Dendritic cell treated with granulocyte-macrophage colony-stimulating factor and Interleukin-4, amounts not matched to agents 40 ng/mL and 50 ng/mL, for 4 days (primary cell): ENCODE results near the gene FNDC11.
"Not testable (repeated sequence)": the region's sequence is repeated elsewhere in the genome, so short reads cannot be mapped to it uniquely, and the experiment has no call there.

Source experiments
- H3K27ac Mint-ChIP-seq: one replicate; pipeline ENCODE4 v1.8.0; 2022; ENCODE audit warnings: mild to moderate bottlenecking, mixed read lengths
- H3K27me3 Mint-ChIP-seq: one replicate; pipeline ENCODE4 v1.8.0; 2022; ENCODE audit warnings: mild to moderate bottlenecking, mixed read lengths
- H3K36me3 Mint-ChIP-seq: one replicate; pipeline ENCODE4 v1.8.0; 2022; ENCODE audit warnings: low read depth, mixed read lengths
- H3K4me1 Mint-ChIP-seq: one replicate; pipeline ENCODE4 v1.8.0; 2022; ENCODE audit warnings: low read depth, mixed read lengths
- H3K4me3 Mint-ChIP-seq: one replicate; pipeline ENCODE4 v1.8.0; 2022; ENCODE audit warnings: mild to moderate bottlenecking, moderate library complexity, mixed read lengths
- H3K9me3 Mint-ChIP-seq: one replicate; pipeline ENCODE4 v1.8.0; 2022; ENCODE audit warnings: mixed read lengths
- intact Hi-C: fragments of 100-400 bp; cut with micrococcal nuclease; formaldehyde crosslinking; loops from one replicate; pipeline ENCODE4 v1.15.0; 2022

The FNDC11 gene

GRCh38 chr20:63553933-63554290, at the start of gene FNDC11:
TSS of gene FNDC11 (plus strand) at chr20:63554159. CDS start at chr20:63555664, 1,505 bp downstream.
- Mint-ChIP-seq H3K27me3 (peaks cover 89% of the 10 kb centered on the region), H3K4me3 (peak within 1 kb of the TSS; percentile 75), H3K36me3 (peaks cover 12% of the 10 kb centered on the region), H3K27ac (peak within 1 kb of the TSS; percentile 61), H3K9me3 (no peaks in the 10 kb centered on the region), H3K4me1 (peaks cover 12% of the 10 kb centered on the region)
- intact Hi-C loops = no loop called here

- no peaks in the 10 kb centered on the region for H3K36me3 Mint-ChIP-seq
- H3K27me3 Mint-ChIP-seq = peaks cover 69% of the 10 kb centered on the region
- H3K9me3 Mint-ChIP-seq = peaks cover 10% of the 10 kb centered on the region
- H3K4me1 Mint-ChIP-seq = peaks cover 6% of the 10 kb centered on the region
- no peak overlapping the region for H3K4me3 Mint-ChIP-seq
- intact Hi-C loops = no loop called here
- no peak overlapping the region for H3K27ac Mint-ChIP-seq
Observed at GRCh38 chr20:63504642-63505041, 49.3 kb upstream of the FNDC11 start.

DNA sequence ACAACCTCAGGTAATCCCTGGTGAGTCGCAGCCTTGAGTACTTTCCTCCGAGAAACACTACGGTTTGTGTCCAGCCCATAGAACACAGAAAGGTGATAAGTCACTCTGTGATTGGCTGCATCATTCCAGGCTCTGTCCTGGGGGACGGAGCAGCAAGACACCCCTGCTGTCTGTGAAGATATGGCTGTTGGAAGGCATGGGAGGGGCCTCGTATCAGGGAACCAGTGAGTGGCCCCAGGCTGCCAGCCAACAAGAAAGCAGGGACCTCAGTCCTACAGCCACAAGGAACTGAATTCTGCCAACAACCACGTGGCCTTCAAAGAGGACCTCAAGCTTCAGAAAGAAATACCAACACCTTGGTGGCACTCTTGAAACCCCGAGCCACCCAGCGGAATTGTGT, 48.7 kb upstream of the FNDC11 start:
- no peaks in the 10 kb centered on the region for H3K36me3 Mint-ChIP-seq
- intact Hi-C loops = no loop called here
- H3K27me3 Mint-ChIP-seq = peaks cover 69% of the 10 kb centered on the region
- no peak overlapping the region for H3K27ac Mint-ChIP-seq
- peaks cover 10% of the 10 kb centered on the region for H3K9me3 Mint-ChIP-seq
- H3K4me1 Mint-ChIP-seq = peaks cover 6% of the 10 kb centered on the region
- no peak overlapping the region for H3K4me3 Mint-ChIP-seq

DNA sequence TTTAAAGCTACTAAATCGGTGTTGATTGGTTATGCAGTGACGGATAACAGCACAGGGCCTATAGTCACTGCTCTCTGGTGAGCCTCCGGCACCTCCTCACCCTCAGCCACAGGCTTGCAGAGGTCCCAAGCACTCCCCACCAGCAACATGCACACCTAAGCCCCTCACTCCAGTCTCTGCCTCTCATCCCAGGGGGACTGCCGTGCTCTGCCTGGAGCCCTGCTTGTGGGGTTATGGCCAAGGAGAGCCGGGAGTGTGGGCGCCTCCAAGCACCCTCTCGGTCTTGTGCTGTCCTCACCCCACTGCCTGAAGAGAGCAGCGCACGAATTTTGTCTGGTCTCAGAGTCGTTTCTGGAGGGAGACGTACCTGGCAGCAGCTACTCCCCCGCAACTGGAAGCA, 48.2 kb upstream of the FNDC11 start:
- Mint-ChIP-seq H3K4me1 (peaks cover 6% of the 10 kb centered on the region), H3K9me3 (peaks cover 10% of the 10 kb centered on the region), H3K27me3 (peaks cover 68% of the 10 kb centered on the region), H3K4me3 (no peak overlapping the region), H3K36me3 (no peaks in the 10 kb centered on the region), H3K27ac (no peak overlapping the region)
- intact Hi-C loops = no loop called here

GRCh38 chr20:63507083-63507743, 46.7 kb upstream of the FNDC11 start:
- H3K27ac Mint-ChIP-seq = no peak overlapping the region
- peaks cover 10% of the 10 kb centered on the region for H3K9me3 Mint-ChIP-seq
- H3K4me1 Mint-ChIP-seq = peaks cover 6% of the 10 kb centered on the region
- H3K4me3 Mint-ChIP-seq = no peak overlapping the region
- peaks cover 69% of the 10 kb centered on the region for H3K27me3 Mint-ChIP-seq
- intact Hi-C loops = no loop called here
- H3K36me3 Mint-ChIP-seq = no peaks in the 10 kb centered on the region

DNA sequence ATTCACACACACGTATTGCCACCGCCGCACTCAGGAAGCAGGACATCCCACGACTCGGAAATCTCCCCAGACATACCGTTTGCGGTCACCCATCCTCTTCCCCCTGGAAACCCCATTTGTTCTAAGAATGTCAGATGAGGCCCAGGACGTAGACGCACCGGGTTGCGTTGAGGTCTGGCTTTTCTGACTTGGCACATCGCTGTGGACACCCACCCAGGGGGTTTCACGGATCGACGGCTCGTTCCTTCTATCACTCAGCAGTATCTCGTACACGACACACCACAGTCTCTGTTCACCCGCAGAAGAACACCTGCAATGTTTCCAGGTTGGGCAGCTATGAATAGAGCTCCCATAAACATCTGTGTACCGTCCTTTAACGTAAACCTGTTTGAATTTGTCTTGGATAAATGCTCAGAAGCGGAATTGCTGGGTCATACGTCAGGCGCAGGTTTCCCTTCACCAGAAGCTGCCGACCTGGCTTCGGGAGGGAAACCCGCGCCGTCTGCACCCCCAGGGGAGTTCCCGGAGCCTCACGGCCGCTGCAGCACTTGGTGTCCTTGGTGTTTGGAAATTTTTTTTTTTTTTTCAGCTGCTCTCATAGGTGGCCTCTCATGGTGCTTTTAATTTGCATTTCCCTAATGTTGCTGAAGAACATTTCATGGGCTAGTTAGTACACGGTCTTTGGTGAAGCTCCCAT, 45.7 kb upstream of the FNDC11 start:
- no peak overlapping the region for H3K27ac Mint-ChIP-seq
- H3K4me3 Mint-ChIP-seq = no peak overlapping the region
- peaks cover 6% of the 10 kb centered on the region for H3K4me1 Mint-ChIP-seq
- H3K36me3 Mint-ChIP-seq = no peaks in the 10 kb centered on the region
- H3K27me3 Mint-ChIP-seq = peaks cover 68% of the 10 kb centered on the region
- intact Hi-C loops = no loop called here
- H3K9me3 Mint-ChIP-seq = peaks cover 10% of the 10 kb centered on the region

DNA sequence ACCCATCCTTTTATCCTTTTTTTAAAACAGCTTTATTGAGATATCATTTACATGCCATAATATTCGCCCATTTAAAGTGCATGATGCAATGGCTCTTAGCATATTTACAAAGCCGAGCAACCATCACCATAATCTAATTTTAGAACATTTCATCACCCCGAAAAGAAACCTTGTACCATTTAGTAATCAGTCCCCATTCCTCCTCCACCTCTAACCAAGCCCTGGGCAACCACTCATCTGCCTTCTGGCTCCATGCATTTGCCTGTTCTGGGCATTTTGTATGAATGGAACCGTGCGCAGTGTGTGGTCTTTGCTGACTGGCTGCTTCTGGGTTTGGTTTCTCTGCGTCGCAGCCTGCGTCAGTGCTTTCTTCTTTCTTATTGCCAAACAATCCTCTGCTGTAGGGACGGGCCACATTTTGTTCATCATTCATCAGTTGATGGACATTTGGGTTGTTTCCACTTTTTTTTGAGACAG, 44.8 kb upstream of the FNDC11 start:
- Mint-ChIP-seq H3K4me3 (no peak overlapping the region), H3K9me3 (peaks cover 12% of the 10 kb centered on the region), H3K4me1 (peaks cover 6% of the 10 kb centered on the region), H3K27me3 (peaks cover 63% of the 10 kb centered on the region), H3K36me3 (no peaks in the 10 kb centered on the region), H3K27ac (no peak overlapping the region)
- intact Hi-C loops = no loop called here

DNA sequence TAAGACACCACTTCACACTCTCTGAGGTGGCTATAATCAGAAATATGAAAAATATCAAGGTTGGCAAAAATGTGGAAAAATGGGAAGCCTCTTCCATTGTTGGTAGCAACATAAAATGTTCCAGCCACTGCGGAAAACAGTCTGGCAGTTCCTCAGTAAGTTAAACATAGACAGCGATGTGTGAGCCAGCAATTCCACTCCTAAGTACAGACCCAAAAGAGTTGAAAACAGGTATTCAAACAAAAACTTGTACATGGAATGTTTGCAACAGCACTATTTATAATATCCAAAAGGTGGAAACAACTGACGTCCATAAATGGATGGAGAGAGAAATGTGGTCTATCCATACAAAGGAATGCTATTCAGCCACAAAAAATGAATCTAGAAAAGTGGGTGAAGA, 40.8 kb upstream of the FNDC11 start:
- Mint-ChIP-seq H3K36me3 (no peaks in the 10 kb centered on the region), H3K27ac (no peak overlapping the region), H3K27me3 (peaks cover 65% of the 10 kb centered on the region), H3K9me3 (peaks cover 14% of the 10 kb centered on the region), H3K4me1 (peaks cover 6% of the 10 kb centered on the region), H3K4me3 (no peak overlapping the region)
- intact Hi-C loops = no loop called here

GRCh38 chr20:63514520-63514919, 39.4 kb upstream of the FNDC11 start:
- H3K9me3 Mint-ChIP-seq = peaks cover 14% of the 10 kb centered on the region
- H3K4me1 Mint-ChIP-seq, H3K4me3 Mint-ChIP-seq, H3K27ac Mint-ChIP-seq, intact Hi-C loops, H3K36me3 Mint-ChIP-seq: not testable (repeated sequence)
- peaks cover 69% of the 10 kb centered on the region for H3K27me3 Mint-ChIP-seq

GRCh38 chr20:63517376-63518309, 36.3 kb upstream of the FNDC11 start:
- Mint-ChIP-seq H3K4me3 (no peak overlapping the region), H3K9me3 (peaks cover 18% of the 10 kb centered on the region), H3K4me1 (peaks cover 24% of the 10 kb centered on the region), H3K27ac (no peak overlapping the region), H3K27me3 (peaks cover 53% of the 10 kb centered on the region), H3K36me3 (peaks cover 18% of the 10 kb centered on the region)
- intact Hi-C loops = no loop called here

DNA sequence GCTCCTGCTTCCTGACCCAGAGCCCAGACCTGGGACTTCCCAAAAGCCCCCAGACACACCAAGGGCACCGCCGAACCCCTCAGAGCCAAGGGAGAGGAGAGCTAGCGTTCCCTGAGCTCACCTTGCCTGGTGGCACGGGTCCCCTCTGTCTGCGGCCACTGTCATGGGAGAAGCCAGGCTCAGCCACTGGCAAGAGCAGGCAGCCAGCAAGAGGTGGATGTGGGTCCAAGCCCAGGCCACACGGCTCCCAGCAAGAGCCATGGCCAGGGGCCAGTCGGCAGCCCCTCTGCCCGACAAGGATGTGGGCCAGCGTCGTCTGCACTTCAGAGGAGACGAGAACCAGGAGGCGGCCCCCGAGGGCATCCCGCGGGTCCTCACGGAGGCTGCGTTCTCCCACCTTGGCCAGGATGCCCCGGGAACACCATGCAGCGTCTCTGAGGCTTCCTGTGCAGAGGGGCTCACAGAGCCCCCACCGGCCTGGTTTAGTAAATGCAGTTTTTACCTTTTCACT, 35.6 kb upstream of the FNDC11 start:
- intact Hi-C loops = no loop called here
- H3K4me3 Mint-ChIP-seq = no peak overlapping the region
- H3K27ac Mint-ChIP-seq = no peak overlapping the region

GRCh38 chr20:63518946-63519667, 34.9 kb upstream of the FNDC11 start:
- Mint-ChIP-seq H3K4me1 (peaks cover 32% of the 10 kb centered on the region), H3K36me3 (peaks cover 33% of the 10 kb centered on the region), H3K27ac (peak overlapping the region; percentile 17), H3K4me3 (peak overlapping the region; percentile 69), H3K27me3 (peaks cover 48% of the 10 kb centered on the region), H3K9me3 (peaks cover 28% of the 10 kb centered on the region)
- intact Hi-C loops = no loop called here

More for the DNA sequence above, 35.6 kb upstream of the FNDC11 start:
- H3K36me3 Mint-ChIP-seq = peaks cover 26% of the 10 kb centered on the region
- H3K27me3 Mint-ChIP-seq = peaks cover 50% of the 10 kb centered on the region
- H3K4me1 Mint-ChIP-seq = peaks cover 27% of the 10 kb centered on the region
- H3K9me3 Mint-ChIP-seq = peaks cover 23% of the 10 kb centered on the region
